ENCODE measurements around the gene TCL1A.
"Not testable (repeated sequence)": the region's sequence is repeated elsewhere in the genome, so short reads cannot be mapped to it uniquely, and the experiment has no call there.

Gene TCL1A, protein sequence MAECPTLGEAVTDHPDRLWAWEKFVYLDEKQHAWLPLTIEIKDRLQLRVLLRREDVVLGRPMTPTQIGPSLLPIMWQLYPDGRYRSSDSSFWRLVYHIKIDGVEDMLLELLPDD
- total RNA-seq = 0 reads per million in 4 donors

GRCh38 chr14:95713596-95714371, at the start of gene TCL1A:
Gene TCL1A (minus strand): TSS chr14:95714125. CDS start chr14:95714066, 59 bp downstream.
- no peak for DNase-seq

DNA sequence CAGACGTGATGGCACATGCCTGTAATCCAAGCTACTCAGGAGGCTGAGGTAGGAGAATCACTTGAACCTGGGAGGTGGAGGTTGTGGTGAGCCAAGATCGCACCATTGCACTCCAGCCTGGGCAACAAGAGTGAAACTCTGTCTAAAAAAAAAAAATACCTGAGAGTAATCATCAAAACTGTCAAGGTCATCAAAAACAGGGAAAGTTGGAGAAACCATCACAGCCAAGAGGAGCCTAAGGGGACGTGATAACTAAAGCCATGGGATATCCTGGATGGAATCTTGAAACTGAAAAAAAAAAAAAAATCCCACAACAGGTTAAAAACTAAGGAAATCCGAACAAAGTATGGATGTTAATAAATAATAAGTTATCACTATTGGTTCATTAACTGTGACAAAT, 49.1 kb upstream of the TCL1A start:
- not testable (repeated sequence) for DNase-seq

GRCh38 chr14:95761436-95761835, 47.5 kb upstream of the TCL1A start:
- DNase-seq = no peak

DNA sequence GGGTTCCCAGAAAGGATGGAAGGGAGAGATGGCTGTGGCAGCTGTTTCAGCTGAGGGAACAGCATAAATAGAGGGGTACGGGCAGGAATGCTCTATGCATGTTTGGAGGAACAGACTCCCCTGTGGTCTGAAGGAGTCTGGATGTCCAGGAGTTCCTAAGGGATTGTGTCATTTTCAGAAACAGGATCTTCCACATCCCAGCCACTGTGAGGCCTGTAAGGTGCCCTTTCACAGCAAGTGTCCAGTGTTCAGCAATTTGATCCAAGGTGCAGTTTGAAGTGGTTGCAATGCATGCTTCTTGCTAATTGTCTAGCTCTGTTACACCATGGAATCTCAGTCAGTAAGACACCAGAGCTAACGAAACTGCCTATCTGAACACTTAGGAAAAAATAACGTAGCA, 46.7 kb upstream of the TCL1A start:
- no peak for DNase-seq

DNA sequence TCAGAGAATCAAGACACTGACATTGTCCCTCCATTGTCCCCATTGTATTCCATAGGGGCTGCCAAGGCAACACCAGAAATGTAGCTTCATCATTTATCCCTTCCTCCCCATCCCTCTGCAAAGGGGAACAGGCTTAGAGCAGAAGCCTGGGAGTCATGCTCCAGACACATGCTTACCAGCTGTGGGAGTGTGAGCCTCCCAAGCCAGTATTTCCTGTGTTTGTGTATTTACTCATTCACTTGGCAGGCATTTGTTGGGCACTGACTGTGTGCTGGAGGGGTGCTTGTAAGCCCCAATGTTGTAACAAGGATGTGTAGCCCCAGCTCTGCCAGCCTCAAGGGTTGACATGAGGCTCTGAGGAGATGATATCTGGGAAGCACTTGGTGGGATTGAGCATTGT, 46.0 kb upstream of the TCL1A start:
- DNase-seq = no peak

DNA sequence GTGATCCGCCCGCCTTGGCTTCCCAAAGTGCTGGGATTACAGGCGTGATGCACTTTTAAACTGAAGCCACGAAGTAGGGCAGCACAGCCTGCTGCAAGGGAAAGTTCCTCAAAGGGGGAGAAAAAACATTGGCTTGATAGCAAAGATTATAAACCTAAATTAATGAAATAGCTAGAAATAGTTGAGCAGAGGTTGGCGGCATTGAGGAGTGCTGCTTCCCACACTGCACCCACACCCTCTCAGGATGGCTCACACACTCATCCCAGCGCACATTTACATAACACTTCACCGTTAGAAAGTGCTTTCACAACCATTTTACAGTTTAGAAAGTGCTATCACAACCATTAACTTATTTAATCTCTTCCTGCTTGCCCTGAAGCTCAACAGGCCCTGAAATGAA, 44.4 kb upstream of the TCL1A start:
- no peak for DNase-seq

GRCh38 chr14:95756751-95757150, 42.8 kb upstream of the TCL1A start:
- no peak for DNase-seq

DNA sequence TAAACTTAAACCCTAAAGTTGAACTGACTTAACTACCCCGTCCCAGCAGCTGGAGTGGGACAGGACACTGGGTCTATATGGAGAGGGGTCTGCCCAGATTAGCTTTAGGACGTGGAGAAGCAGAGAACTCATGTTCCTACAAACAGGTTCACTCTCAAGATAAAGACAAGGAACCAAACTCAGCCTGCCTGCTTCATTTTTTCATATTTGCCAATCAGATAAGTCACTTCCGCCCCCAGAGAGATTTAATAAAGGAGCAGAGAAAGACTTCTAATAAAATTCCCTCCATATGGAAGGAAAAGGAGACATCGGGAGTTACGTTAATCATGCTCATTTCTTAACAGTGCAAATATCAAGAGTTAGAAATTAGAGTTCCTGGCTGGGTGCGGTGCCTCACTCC, 42.2 kb upstream of the TCL1A start:
- no peak for DNase-seq

DNA sequence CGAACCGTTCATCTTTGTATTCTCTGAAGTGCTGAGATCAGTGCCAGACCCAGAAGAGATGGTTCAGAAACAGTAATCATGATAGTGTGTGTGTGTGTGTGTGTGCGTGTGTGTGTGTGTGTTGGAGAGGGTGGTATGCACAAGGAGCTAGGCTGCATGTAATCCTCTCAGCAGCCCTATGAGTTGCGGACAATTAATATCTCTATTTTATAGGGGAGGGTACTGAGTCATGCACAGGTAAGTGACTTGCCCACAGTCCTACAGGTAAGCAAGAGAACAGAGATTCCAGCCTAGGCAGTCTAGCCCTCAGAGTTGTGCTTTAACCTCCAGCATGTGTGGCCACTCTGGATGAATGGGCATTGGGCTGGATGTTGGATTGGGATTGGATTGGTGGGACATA, 27.9 kb upstream of the TCL1A start:
- no peak for DNase-seq

DNA sequence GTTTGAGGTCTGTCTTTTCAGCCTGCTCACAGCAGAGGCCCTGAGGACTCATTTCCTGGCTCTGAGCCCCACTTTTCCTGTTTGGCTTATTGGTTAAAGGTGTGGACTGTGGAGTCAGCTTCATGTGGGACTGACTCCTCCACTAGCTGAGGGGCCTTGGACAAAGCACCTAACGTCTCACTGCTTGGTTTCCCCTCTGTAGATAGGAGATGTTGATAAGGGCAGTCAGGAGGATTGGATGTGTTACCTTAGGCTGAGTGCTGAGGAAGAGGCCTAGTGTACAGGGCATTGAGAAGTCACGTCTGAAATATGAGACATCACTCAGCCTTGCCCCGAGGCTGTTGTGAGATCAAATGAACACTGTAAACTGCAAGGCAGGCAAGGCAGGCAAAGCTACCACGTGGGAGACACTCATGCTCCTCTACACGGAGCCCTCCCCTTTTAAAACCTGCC, 27.1 kb upstream of the TCL1A start:
- no peak for DNase-seq

DNA sequence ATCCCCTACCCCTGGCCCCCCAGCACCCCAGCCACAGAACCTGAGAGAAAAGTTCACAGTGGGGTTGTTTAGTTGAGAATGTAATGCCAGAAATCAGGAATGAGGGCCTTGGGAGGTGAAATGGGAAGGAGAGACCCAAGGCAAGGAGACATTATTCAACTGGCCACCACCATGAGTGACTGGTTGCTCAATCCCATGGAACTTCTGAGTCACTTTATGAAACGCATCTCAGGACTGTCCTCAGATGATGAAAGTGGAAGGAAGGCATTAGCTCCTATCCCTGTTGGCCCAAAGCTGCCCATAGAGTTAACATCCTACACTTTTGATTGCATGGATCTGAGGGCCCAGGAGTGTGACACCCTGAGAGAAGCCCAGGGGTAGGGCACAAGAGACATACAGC, 25.4 kb upstream of the TCL1A start:
- no peak for DNase-seq

- no peak for DNase-seq
Measured at GRCh38 chr14:95733212-95733611, 19.3 kb upstream of the TCL1A start.

GRCh38 chr14:95730126-95730525, 16.2 kb upstream of the TCL1A start:
- no peak for DNase-seq

- not testable (repeated sequence) for DNase-seq
Measured at GRCh38 chr14:95729402-95730028, 15.6 kb upstream of the TCL1A start.

- no peak for DNase-seq
Measured at GRCh38 chr14:95727056-95727700, 13.3 kb upstream of the TCL1A start.

DNA sequence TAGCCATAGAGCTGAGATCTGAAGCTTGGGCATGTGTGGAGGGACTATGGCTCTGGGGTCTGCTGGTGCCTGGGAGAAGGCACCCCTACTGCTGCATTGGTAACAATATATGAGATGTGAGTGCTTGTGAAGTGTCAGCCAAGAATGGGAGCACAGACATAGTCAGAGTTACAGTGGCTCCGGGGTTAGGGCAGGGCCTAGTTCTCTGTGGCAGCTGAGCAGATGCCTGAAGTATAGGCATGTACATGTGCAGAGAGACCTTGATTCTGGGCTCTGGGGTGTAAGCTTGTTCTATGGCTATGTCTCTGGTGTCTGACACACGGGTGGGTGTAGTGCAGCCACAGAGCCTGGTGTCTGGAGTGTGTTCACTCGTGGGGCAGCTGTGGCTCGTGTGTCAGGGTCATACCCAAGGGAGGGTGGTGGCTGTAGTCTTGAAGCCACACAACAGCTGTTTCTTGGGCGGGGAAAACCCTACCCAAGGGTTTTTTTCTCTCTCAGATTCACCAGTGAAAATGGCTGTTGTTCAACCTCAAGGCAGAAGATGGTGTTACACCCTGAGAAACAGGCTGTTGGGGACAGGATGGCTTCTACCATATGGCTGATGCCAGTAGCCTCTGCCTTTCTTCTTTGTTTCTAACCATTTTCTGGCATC, 11.9 kb upstream of the TCL1A start:
- no peak for DNase-seq

DNA sequence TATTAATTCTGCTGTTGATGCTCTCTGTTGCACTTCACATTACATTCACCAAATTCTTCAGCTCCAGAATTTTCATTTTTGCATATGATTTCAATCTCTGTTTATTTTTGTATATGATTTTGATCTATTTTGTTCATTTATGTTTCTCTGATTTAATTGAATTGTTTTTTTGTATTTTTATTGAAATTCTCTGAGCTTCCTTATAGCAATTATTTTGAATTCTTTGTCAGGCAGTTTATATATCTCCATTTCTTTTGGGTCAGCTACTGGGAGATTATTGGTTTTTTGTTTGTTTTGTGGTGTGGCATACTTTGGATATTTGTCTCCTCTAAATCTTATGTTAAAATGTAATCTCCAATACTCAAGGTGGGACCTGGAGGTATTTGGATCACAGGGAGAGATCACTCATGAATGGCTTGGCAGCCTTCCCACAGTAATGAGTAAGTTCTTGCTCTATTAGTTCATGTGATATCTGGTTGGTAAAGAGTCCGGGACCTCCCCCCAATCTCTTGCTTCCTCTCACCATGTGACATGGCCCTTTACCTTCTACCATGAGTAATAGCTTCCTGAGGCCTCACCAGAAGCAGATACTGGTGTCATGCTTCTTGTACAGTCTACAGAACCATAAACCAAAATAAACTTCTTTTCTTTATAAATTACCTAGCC, 8.7 kb upstream of the TCL1A start:
- DNase-seq = no peak

DNA sequence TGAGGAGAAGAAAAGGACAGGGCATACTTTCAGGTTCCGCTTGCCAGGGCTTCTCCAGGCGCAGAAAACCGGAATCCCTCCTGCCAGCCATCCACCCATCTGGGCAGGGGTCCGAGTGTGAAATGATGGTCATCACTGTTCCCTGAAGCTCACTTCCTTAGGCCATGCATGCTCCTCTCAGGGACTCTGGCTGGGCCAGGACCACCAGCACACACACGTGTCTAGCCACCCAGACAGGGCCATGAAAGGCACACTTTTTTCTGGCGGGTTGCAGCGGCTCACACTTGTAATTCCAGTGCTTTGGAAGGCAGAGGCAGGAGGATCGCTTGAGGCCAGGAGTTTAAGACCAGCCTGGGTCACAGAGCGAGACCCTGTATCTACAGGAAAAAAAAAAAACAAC, 1.5 kb downstream of the TCL1A start:
- no peak for DNase-seq

DNA sequence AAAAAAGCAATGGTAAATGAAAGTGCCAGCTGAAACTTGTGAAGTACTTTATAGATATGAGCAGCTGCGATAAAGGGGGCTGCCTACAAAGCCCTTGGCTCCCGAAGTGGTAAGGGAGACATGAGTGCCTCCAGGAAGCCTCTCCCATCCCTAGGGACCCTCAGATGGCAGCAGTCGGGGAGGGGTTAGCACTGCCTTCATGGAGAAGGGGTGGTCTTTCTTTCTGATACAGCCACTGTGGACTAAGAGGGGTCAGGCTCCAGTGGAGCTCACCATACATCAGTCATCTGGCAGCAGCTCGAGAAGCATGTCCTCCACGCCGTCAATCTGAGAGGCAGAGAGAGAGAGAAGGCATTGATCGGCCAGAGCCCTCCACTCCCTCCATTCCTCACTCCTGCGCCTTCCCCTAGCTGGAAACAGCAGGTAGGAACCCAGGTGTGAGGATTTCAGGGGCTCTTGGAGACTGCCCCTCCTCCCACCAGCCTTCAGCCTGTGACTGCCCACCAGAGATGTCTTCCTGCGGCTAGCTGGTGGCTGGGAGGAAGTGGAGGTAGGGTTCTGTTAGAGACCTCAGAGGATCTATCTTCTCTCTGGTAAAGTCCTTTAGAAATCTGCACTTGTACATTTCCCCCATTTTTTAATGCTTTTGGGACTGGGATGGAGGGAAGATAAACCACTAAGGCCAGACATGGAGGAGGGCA, 2.3 kb downstream of the TCL1A start:
- DNase-seq = no peak

DNA sequence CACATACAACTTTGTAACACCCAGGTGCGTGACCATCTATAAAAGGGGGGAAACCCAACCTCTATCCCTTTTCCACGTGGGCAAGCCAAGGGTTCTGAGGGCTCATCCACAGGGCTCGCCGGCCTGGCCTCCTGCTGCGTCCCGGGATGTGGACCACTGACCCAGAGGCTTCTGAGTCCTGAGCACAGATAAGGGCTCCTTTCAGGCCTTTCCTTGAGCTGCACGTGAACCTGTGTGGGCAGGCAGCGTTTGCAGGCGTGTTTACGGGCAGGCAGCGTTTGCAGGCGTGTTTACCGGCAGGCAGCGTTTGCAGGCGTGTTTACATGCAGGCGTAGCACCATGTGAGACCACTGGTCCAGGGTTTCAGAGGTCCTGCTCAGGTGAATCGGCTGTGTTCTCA, 3.8 kb downstream of the TCL1A start:
- DNase-seq = no peak

DNA sequence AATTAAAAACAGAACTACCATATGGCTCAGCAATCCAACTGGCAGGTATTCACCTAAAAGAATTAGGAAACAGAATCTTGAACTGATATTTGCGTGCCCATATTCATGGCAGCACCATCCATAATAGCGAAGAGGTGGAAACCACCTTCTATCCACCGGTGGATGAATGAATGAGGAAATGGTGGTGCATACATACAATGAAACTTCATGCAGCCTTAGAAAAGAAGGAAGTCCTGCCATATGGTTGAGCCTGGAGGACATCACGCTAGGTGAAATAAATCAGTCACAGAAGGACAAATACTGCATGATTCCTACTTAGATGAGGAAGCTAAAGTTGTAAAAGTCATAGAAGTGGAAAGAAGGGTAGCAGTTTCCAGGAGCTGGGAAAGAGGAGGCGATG, 6.6 kb downstream of the TCL1A start:
- DNase-seq = no peak

DNA sequence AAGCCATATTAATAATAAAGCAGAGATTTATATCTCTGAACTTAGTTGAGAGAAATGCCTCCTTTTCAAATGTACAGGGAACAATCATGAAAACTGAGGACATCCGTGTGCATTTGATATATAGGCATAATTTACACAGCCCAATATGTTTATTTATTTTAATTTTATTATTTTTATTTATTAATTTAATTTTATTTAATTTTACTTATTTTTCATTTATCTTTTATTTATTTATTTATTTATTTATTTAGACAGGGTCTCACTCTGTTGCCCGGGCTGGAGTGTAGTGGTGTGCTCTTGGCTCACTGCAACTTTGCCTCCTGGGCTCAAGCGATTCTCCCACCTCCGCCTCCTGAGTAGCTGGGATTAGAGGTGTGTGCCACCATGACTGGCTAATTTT, 8.4 kb downstream of the TCL1A start:
- no peak for DNase-seq
